Hepatocyte (in vitro differentiated cells): ENCODE data around the gene LNX2.

Source experiments
- CTCF ChIP-seq: fragments of 200-600 bp; sonication (generic); IDR thresholded peaks from 2 replicates; pipeline ENCODE4 v1.5.1; 2016; ENCODE audit warnings: antibody characterized with exemption, mild to moderate bottlenecking; ENCODE audit not compliant: poor library complexity
- EZH2 ChIP-seq: fragments of 200-600 bp; sonication (generic); IDR thresholded peaks from 2 replicates; pipeline ENCODE4 v1.6.1; 2016; ENCODE audit warnings: antibody characterized with exemption, mild to moderate bottlenecking, borderline replicate concordance
- EZH2phosphoT487 ChIP-seq: fragments of 200-600 bp; sonication (generic); IDR thresholded peaks from one replicate; pipeline ENCODE4 v1.6.1; 2018; ENCODE audit warnings: antibody characterized with exemption, mild to moderate bottlenecking, low read depth, moderate library complexity; ENCODE audit not compliant: unreplicated experiment, severe bottlenecking

- TF ChIP-seq CTCF (no peak), EZH2 (no peak), EZH2phosphoT487 (no peak)
Observed at GRCh38 chr13:27534108-27534980, 86.0 kb downstream of the LNX2 start.
